HepG2 (cell line): ENCODE results near the gene HIGD1A. TPM values are rescaled to one million over a fixed set of nuclear protein-coding genes. Genes with fewer than 3 reads are reported as not detected.

ENCODE experiments used
- ATAC-seq: fragments of 200-7000 bp; cut with Tn5 transposase; 3 replicates; pipeline ENCODE4 v1.9.1; 2020; ENCODE audit warnings: mild to moderate bottlenecking, moderate library complexity
- BruUV-seq: library from RNA; stranded (reverse); fragments of 400-500 nt; replicated peaks from 2 replicates; lab custom pipeline; 2021; lab: Mats Ljungman, UMichigan
- CTCF ChIA-PET: fragments of 300-600 bp; formaldehyde crosslinking; extraction: SDS; loops from one replicate; lab custom pipeline; 2021; ENCODE audit warnings: low total read pairs, inconsistent platforms, low intra/inter-chr PET ratio; lab: Yijun Ruan, JAX
- POLR2A ChIA-PET: fragments of 350-600 bp; sonication (Branson Sonifier 250); formaldehyde crosslinking; loops from one replicate; lab custom pipeline; 2020; ENCODE audit warnings: antibody characterized with exemption, inconsistent platforms; lab: Yijun Ruan, JAX
- DNase-seq: peaks from one replicate; pipeline ENCODE4 v3.0.0-alpha.2; 2015; ENCODE audit warnings: low spot score
- FAIRE-seq: peaks from 3 replicates; lab custom pipeline; 2011; peaks lifted over from hg19 to GRCh38; lab: Jason Lieb, UNC
- H2AFZ ChIP-seq: one replicate; pipeline ENCODE4 v1.6.1; 2011; ENCODE audit warnings: low read length, inconsistent platforms
- H3K27ac ChIP-seq: fragments of 300-600 bp; 3 replicates; pipeline ENCODE4 v1.8.0; 2011; ENCODE audit warnings: mixed run types, mild to moderate bottlenecking, mixed read lengths, low read length, inconsistent platforms; ENCODE audit not compliant: insufficient read depth; ENCODE audit errors: extremely low read length
- H3K27me3 ChIP-seq, 2 experiments: fragments of 200-600 bp in 1 of 2; 2 replicates in 1 of 2; 3 replicates in 1 of 2; pipeline versions ENCODE4 v1.6.0 to v1.8.0; 2011; ENCODE audit warnings: low read length in 2 of 2, mild to moderate bottlenecking in 2 of 2, moderate library complexity in 2 of 2, inconsistent platforms in 1 of 2; ENCODE audit not compliant: insufficient read depth in 2 of 2, control insufficient read depth in 1 of 2
- H3K36me3 ChIP-seq, 2 experiments: fragments of 200-600 bp in 1 of 2; replicated peaks in 1 of 2; 2 replicates in 1 of 2; 3 replicates in 1 of 2; pipeline versions ENCODE4 v1.5.1 to v1.8.0; 2011; ENCODE audit warnings: low read length in 2 of 2, inconsistent platforms in 1 of 2; ENCODE audit not compliant: insufficient read depth in 2 of 2, control insufficient read depth in 1 of 2
- H3K4me1 ChIP-seq: 2 replicates; pipeline ENCODE4 v1.5.1; 2012; ENCODE audit warnings: low read length, inconsistent platforms; ENCODE audit not compliant: insufficient read depth
- H3K4me2 ChIP-seq: 2 replicates; pipeline ENCODE4 v1.6.0; 2011; ENCODE audit warnings: low read depth, low read length, inconsistent platforms
- H3K4me3 ChIP-seq, 3 experiments: fragments of 200-600 bp in 1 of 3; sonication (generic), shearing (Covaris generic) in 1 of 3; replicated peaks in 1 of 3; 2 replicates each; pipeline ENCODE4 v1.5.1; 2011 to 2016; ENCODE audit warnings: low read length in 3 of 3, inconsistent platforms in 2 of 3, low read depth in 2 of 3, mild to moderate bottlenecking in 2 of 3, control low read depth in 1 of 3, mixed read lengths in 1 of 3; ENCODE audit not compliant: insufficient read depth in 1 of 3
- H3K79me2 ChIP-seq: one replicate; pipeline ENCODE4 v1.6.1; 2011; ENCODE audit warnings: low read length, inconsistent platforms; ENCODE audit not compliant: insufficient read depth
- H3K9ac ChIP-seq: 2 replicates; pipeline ENCODE4 v1.6.0; 2011; ENCODE audit warnings: mild to moderate bottlenecking, low read depth, low read length, inconsistent platforms; ENCODE audit not compliant: insufficient read depth
- H3K9me3 ChIP-seq: 2 replicates; pipeline ENCODE4 v1.5.1; 2012; ENCODE audit warnings: mild to moderate bottlenecking, low read length
- H4K20me1 ChIP-seq: 2 replicates; pipeline ENCODE4 v1.6.0; 2011; ENCODE audit warnings: inconsistent platforms, mild to moderate bottlenecking, low read length, moderate library complexity; ENCODE audit not compliant: insufficient read depth
- DNMT1 ChIP-seq: sonication (generic); formaldehyde crosslinking; IDR thresholded peaks from 2 replicates; pipeline ENCODE4 v1.5.1; 2020; ENCODE audit warnings: mild to moderate bottlenecking, missing genetic modification reagents
- ZBTB7B ChIP-seq: sonication (generic); formaldehyde crosslinking; IDR thresholded peaks from 2 replicates; pipeline ENCODE4 v1.4.0; 2020; ENCODE audit warnings: missing genetic modification reagents
- ZKSCAN8 ChIP-seq: IDR thresholded peaks from 2 replicates; pipeline ENCODE4 v1.6.1; 2016; ENCODE audit warnings: borderline replicate concordance, missing genetic modification reagents, missing compliant biosample characterization
- ZMYM3 ChIP-seq: sonication (generic); formaldehyde crosslinking; IDR thresholded peaks from 2 replicates; pipeline ENCODE4 v1.5.1; 2020; ENCODE audit warnings: mild to moderate bottlenecking, missing genetic modification reagents
- ZNF121 ChIP-seq: sonication (generic); formaldehyde crosslinking; IDR thresholded peaks from 2 replicates; pipeline ENCODE4 v1.5.0; 2020; ENCODE audit warnings: mild to moderate bottlenecking, missing genetic modification reagents
- ZNF687 ChIP-seq: sonication (generic); formaldehyde crosslinking; IDR thresholded peaks from 2 replicates; pipeline ENCODE4 v1.5.1; 2020; ENCODE audit warnings: mild to moderate bottlenecking, missing genetic modification reagents, moderate library complexity
- ZNF816 ChIP-seq: sonication (generic); formaldehyde crosslinking; IDR thresholded peaks from 2 replicates; pipeline ENCODE4 v1.8.0; 2022; ENCODE audit warnings: missing genetic modification reagents, mild to moderate bottlenecking, borderline replicate concordance
- WGBS: methylation state at CpG from one replicate; pipeline ENCODE4 v1.1.6; 2017; ENCODE audit warnings: low lambda C conversion rate; 5-methylcytosine and 5-hydroxymethylcytosine counted together
- in situ Hi-C: cut with HindIII; loops from 2 replicates; pipeline ENCODE4 v1.10.0; 2017; ENCODE audit warnings: low pct_unique_long_range_greater_than_20kb; ENCODE audit not compliant: extremely low pct_ligation_motif_present
- intact Hi-C: fragments of 100-400 bp; cut with micrococcal nuclease; formaldehyde crosslinking; loops from one replicate; pipeline ENCODE4 v1.10.0; 2022; ENCODE audit not compliant: unreplicated experiment
- polyA plus RNA-seq, 8 experiments: library from polyadenylated mRNA; depleted of rRNA in 3 of 8; stranded (reverse) in 7 of 8; unstranded in 1 of 8; fragments of >200 nt; fragmentation: Illumina TruSeq in 4 of 8; extraction: Trizol in 4 of 8; gene quantifications; 2 replicates each; pipeline versions ENCODE4 v1.2.1 to v1.2.3, GENCODE V29; 2011 to 2016; ENCODE audit warnings: low read depth in 4 of 8, missing spikeins in 1 of 8, mixed read lengths in 1 of 8; ENCODE audit not compliant: insufficient read depth in 1 of 8
- total RNA-seq, 5 experiments: library from RNA; depleted of rRNA; stranded (reverse); fragments of >200 nt; fragmentation: Illumina TruSeq; extraction: Trizol; gene quantifications; 2 replicates each; pipeline ENCODE4 v1.2.3, GENCODE V29; 2016; ENCODE audit warnings: low read depth in 1 of 5
- TF ChIP-seq, protein P1 (sequence below): sonication (generic); formaldehyde crosslinking; IDR thresholded peaks from 2 replicates; pipeline ENCODE4 v1.5.0; 2020; ENCODE audit warnings: mild to moderate bottlenecking, missing genetic modification reagents

Gene HIGD1A
- total and polyA plus RNA-seq, 2 of the 13 experiments (the other 11 are each of a cell fraction or from before 2014, with no cell fraction given) = 222 to 253 TPM

DNA sequence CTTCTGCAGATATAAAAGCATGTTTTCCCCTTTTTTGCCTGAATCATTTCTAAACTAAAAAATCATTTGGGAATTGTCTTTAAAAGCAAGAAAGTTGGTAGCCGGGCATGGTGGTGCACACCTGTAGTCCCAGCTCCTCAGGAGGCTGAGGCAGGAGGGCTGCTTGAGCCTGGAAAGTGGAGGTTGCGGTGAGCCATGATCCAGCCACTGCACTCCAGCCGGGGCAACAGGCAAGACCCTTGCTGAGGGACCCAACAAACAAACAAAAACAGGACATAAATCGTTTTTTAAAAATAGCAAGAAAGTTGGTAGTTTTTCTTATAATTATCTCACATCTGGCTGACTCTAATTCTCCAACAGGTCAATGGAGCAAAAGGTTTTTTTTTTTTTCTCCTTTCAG lies 2.5 kb downstream of the HIGD1A start:
- no peak for DNase-seq
- BruUV-seq = no TSS peak
- WGBS = 71% methylated on average over 4 of the region's 4 CpGs
- peak overlapping the region in 2 of 3 experiments; percentile 34 to 92; a peak in 2 of 6 replicates for H3K4me3 ChIP-seq
- no peak overlapping the region for H3K27ac ChIP-seq
- ATAC-seq = no peak
- H4K20me1 ChIP-seq = 0 out of 2 replicates have a peak, but pooled peaks cover 3% of the 10 kb centered on the region
- H3K27me3 ChIP-seq = no peaks in the 10 kb centered on the region; a peak in 1 of 5 replicates
- H3K9me3 ChIP-seq = no peaks in the 10 kb centered on the region
- intact Hi-C loops = loop anchor here (2.0 kb wide), 1 partner anchor 45 kb away; no protein-coding TSS in a partner anchor
- peak overlapping the region; percentile 52; the same call in 1 of the 2 replicates for H3K9ac ChIP-seq
- TF ChIP-seq ZNF816 (CRISPR knock-in tag) (no peak), ZMYM3 (CRISPR knock-in tag) (0 out of 2 replicates have a peak, but pooled peaks have one; percentile 19), ZNF121 (peak; percentile 92), ZKSCAN8 (CRISPR knock-in tag) (no peak), DNMT1 (no peak), ZBTB7B (CRISPR knock-in tag) (no peak), ZNF687 (CRISPR knock-in tag) (0 out of 2 replicates have a peak, but pooled peaks have one; percentile 12)
- TF ChIP-seq, protein P1, sequence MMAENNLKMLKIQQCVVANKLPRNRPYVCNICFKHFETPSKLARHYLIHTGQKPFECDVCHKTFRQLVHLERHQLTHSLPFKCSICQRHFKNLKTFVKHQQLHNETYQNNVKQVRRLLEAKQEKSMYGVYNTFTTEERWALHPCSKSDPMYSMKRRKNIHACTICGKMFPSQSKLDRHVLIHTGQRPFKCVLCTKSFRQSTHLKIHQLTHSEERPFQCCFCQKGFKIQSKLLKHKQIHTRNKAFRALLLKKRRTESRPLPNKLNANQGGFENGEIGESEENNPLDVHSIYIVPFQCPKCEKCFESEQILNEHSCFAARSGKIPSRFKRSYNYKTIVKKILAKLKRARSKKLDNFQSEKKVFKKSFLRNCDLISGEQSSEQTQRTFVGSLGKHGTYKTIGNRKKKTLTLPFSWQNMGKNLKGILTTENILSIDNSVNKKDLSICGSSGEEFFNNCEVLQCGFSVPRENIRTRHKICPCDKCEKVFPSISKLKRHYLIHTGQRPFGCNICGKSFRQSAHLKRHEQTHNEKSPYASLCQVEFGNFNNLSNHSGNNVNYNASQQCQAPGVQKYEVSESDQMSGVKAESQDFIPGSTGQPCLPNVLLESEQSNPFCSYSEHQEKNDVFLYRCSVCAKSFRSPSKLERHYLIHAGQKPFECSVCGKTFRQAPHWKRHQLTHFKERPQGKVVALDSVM (CRISPR knock-in tag) = peak; percentile 91
- peaks cover 48% of the 10 kb centered on the region for H3K79me2 ChIP-seq
- ChIA-PET POLR2A (interaction anchor here (1.0 to 1.7 kb wide), 2 partner anchors 19 to 28 kb away, joined by 3 to 4 read pairs; no protein-coding TSS in a partner anchor), CTCF (no interaction called here)
- H2AFZ ChIP-seq = no peak overlapping the region
- peak overlapping the region; percentile 92 for H3K4me2 ChIP-seq
- FAIRE-seq = no peak
- peaks cover 0 to 10% of the 10 kb centered on the region in 2 experiments; a peak in 1 of 5 replicates for H3K36me3 ChIP-seq
- in situ Hi-C loops = no loop called here
- H3K4me1 ChIP-seq = peaks cover 59% of the 10 kb centered on the region
